NCI-H1694 treated with DMSO at 0.1 percent for 48 hours (cell line): Measurements from ENCODE around the gene NUDT4B.
"Not testable (repeated sequence)": the region's sequence is repeated elsewhere in the genome, so short reads cannot be mapped to it uniquely, and the experiment has no call there.

Experiments
- DNase-seq: peaks from one replicate; lab custom pipeline; 2025; lab: John Stamatoyannopoulos, UW

Gene NUDT4B

DNA sequence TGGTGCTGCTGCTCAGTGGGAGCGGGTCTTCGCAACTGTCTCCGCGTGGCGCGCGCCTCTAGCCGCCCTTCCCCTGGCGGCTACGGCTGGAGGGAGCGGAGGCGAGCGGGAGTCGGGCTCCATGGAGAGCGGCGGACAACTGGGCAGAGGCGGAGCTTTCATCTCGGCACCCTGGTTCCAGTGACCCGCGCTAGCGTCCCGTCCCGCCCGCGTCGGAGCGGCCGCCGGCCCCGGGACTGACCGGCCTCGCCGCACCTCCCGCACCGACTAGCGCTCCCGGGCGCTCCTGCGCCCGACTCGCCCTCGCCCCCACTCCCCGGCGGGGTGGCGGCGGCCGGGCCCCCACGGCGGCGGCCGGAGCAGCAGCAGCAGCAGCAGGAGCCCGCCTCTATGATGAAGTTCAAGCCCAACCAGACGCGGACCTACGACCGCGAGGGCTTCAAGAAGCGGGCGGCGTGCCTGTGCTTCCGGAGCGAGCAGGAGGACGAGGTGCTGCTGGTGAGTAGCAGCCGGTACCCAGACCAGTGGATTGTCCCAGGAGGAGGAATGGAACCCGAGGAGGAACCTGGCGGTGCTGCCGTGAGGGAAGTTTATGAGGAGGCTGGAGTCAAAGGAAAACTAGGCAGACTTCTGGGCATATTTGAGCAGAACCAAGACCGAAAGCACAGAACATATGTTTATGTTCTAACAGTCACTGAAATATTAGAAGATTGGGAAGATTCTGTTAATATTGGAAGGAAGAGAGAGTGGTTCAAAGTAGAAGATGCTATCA lies at the start of gene NUDT4B:
Gene NUDT4B (plus strand): TSS at position 212 of the 772 bp plus-strand sequence. CDS start 179 bp downstream, at position 391.
- DNase-seq = not testable (repeated sequence)

DNA sequence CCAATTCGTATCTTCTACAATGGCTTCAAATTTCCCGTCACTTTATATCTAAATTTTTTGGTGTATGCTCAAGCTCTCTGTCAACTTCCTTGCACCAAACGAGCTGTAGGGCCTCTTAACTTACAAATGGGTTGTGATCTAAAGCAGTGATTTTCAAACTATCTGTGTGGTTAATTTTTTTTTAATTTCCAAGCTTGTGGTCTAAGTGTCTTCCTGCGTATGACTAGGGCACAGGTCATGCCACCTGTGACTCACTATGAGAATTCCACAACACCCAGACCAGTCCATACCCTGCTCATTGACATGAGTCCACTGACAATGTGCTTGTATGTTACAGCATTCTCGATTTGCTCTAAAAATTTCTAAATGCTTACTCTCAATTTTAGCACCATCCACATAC lies 49.2 kb upstream of the NUDT4B start:
- DNase-seq = not testable (repeated sequence)

DNA sequence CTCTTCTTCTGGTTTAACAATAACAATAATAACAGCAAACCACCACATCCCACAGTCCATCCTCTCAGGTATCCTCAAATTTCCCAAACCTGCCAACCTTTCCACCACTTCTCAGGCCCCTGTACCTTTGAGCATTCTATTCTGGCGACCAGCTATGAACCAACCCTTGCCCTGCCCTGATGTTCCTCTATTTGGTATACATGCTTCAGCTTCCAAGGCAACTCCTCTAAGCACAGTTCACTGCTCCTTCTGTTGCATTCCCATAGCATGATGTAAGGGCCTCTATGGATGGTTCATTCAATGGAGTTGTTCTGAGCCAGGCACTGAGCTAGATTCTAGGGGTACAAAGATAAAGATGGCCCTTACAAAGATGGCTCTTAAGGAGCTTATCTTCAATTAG lies 46.3 kb upstream of the NUDT4B start:
- not testable (repeated sequence) for DNase-seq

DNA sequence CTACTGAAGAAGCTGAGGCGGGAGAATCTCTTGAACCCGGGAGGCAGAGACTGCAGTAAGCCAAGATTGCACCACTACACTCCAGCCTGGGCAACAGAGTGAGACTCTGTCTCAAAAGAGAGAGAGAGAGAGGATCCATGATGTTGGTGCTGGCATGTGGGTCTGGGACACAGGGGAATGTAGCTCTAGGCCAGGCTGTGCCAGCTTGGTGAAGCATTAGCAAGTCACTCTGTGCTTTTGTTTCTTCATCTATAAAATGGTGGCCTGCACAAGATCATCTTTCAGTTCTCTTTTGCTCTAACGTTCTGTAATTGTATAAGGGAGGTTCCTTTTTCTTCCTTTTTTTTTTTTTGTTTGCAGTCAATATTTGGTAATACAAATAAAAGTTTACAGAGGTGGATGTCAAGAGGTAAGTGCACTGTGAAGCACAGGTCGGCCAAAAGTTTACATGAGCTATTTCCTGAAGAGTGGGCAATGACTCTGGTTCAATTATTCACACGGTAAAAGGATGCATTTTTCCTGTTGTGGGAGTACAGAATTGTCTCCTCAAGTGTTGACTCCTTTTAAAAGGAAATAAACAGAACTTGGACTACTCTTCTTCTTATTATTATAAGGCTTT lies 44.5 kb upstream of the NUDT4B start:
- DNase-seq = not testable (repeated sequence)

DNA sequence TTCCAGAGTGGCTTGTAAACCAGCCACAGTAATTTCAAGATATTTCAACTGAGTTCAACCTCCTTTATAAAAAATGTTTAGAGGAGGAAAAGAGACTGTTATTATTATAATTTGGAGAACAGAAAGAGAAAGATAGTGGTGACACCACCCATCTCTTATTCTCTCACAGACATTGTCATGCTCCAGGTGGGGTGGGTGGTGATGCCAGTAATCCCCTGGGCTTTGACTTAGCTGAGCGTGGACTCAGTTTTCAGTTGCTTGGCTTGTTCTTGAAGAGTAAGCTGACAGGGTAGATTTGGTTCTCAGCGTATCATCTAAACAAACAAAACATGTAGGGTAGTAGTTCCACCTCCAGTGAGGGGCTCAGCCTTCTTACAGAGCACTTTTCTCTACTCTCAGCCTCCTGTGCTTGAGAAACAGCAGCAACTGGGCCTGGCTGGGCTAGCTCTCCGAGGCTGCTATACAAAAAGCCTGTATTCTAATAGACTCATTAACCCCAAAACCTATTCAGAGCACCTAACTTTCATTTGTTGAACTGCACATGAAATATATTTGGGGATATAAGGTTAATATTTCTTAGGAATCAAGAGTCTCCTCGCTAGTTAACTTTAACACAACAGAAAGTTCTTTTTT lies 43.1 kb upstream of the NUDT4B start:
- not testable (repeated sequence) for DNase-seq

DNA sequence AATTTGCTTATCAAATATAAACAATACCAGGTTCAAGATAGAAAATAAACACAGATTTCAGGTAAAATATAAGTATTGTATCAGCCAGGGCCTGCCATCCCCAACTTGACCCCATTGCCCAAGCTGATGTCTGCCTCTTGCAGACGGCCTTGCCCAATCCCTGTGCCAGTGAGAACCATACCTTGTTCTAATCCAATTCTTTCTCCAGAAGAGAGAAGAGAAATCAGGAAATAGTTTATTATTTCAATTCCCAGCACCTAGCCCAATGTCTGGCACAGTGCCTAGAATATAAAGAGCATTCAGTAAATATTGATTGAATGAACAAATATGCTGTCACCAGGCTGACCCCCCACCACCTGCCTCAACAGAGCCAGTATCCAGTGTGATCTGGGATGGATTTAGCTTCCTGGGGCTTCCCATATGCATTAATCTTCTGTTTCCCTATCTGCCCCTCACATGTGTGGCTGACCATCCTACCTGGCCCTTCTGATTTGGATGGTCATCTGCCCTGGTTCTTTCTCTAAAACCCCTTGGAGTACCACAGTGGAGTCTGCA lies 39.7 kb upstream of the NUDT4B start:
- DNase-seq = not testable (repeated sequence)

DNA sequence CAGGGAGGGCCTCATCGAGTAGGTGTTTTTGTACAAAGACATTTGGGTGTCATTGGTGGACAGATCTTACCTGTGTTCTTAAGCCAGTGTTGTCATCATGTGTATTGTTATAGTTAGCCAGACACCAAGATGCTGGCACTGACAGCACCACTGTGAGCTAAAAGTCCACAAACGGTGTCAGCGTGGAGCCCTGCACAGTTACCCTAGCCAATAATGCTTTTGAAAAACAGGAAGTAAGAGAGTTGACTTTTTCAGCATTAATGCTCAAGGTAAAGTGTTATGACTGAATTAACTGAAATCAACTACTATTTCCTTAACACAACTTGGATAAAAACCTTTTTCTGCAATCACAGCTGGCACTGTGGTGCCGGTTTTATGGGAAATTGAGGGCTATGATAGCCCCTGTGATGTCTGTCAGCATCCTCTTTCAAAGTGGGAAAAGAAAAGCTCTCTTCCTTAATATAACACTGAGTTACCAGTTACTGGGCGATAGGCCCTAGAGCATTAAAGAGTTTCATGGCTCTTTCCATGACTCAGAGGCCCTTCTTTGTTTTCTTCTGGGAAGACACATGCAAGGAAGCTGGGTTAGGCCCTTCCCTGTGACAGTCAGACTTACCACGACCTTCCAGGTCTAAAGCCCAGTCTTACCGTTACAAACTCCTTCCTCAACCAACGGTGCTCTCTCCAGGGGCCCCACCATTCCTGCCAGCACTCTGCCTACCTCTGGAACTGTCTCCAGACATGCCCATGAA lies 37.6 kb upstream of the NUDT4B start:
- DNase-seq = not testable (repeated sequence)

DNA sequence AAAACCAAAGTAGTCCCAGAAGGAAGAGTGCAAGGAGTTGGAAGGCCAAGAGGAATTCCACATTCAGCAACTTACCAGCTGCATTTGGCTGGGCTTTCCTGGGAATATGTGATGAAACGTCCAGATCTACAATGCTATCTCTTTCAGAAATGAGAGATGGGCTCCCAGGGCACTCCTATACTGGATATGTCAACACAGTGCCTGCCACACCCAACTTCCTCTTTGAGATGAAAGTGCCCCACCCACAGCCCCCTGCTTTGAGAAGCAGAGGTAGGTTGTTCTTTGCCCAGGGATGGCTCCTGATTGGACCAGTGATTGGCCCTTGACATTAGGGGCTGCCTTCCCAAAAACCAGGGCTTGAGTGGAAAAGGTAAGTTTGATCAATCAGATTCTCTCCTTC lies 36.2 kb upstream of the NUDT4B start:
- DNase-seq = not testable (repeated sequence)

DNA sequence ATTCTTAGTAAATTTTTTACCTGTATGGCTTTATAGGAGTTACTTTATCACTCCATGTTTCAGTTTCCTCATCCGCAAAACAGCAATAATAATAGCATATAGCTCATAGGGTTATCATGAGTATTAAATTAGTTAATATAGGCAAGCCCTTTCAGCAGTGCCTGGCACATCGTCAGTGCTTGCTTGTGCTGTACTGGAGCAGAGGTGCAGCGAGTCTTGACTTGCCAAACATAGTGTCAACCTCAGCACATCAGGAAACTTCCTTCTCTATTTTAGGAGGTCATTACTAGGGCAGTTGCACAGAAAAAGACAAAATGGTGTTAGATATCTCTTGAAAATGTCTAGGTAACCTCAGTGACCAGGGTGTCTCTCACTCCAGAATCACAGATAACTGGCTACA lies 33.1 kb upstream of the NUDT4B start:
- not testable (repeated sequence) for DNase-seq

GRCh38 chr1:148716966-148717520 lies 31.5 kb upstream of the NUDT4B start:
- not testable (repeated sequence) for DNase-seq

DNA sequence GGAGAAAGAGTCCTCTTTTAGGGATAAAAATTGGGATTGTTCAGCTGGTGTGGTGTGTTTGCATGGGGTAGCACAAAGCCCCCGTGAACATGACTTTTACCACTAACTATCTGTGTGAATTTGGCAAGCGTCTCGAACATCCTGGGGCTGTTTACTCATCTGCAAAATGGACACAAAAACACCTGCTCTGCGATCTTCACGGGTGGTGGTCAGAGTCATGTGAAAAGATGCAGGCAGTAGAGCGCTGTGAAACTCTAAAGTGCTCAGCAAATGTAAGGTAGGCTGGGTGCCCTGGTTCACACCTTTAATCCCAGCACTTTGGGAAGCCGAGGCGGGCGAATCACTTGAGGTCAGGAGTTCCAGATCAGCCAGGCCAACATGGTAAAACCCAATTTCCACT lies 27.7 kb upstream of the NUDT4B start:
- not testable (repeated sequence) for DNase-seq

- DNase-seq = not testable (repeated sequence)
Measured at GRCh38 chr1:148722758-148723157, 25.8 kb upstream of the NUDT4B start.

GRCh38 chr1:148723515-148723914 lies 25.1 kb upstream of the NUDT4B start:
- DNase-seq = not testable (repeated sequence)

DNA sequence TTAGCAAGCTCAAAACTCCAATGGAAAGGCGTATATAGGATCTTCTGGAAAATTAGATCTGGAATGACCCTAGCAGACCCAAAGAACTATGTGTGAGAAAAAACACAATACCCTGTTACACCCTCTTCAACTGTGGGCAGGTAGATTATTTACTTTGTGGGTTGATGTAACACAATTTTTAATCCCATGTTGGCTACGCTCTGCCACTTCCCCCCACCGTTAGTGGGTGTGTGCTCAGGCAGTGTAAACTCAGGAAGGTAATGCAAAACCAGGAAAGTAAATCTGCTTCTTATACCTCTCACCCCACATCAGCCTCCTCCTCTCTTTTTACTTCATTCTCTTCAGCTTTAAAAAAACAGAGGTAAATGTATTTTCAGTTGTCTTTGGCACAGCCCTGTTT lies 23.7 kb upstream of the NUDT4B start:
- DNase-seq = not testable (repeated sequence)

- not testable (repeated sequence) for DNase-seq
Measured at GRCh38 chr1:148727862-148728261, 20.7 kb upstream of the NUDT4B start.

GRCh38 chr1:148729128-148729527 lies 19.4 kb upstream of the NUDT4B start:
- DNase-seq = not testable (repeated sequence)

- DNase-seq = not testable (repeated sequence)
Measured at GRCh38 chr1:148729541-148729940, 19.0 kb upstream of the NUDT4B start.

DNA sequence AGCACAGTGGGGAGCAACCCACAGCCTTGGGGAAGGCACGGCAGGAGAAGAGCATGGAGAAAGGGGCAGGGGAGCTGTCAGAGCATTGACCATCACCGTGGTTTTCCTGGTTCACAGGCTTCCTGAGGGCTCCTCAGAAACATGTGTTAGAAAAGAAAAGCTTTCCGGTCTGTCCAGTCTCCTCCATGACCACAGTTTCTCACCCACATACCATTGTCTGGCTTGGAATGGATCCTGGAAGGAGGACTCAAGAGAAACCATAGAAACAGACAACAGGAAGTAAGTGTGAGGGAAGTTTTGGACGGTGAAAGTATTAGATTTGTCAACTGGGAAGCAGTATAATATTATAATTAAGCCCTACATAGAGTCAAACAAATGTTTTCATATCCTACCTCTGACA lies 16.3 kb upstream of the NUDT4B start:
- DNase-seq = not testable (repeated sequence)

DNA sequence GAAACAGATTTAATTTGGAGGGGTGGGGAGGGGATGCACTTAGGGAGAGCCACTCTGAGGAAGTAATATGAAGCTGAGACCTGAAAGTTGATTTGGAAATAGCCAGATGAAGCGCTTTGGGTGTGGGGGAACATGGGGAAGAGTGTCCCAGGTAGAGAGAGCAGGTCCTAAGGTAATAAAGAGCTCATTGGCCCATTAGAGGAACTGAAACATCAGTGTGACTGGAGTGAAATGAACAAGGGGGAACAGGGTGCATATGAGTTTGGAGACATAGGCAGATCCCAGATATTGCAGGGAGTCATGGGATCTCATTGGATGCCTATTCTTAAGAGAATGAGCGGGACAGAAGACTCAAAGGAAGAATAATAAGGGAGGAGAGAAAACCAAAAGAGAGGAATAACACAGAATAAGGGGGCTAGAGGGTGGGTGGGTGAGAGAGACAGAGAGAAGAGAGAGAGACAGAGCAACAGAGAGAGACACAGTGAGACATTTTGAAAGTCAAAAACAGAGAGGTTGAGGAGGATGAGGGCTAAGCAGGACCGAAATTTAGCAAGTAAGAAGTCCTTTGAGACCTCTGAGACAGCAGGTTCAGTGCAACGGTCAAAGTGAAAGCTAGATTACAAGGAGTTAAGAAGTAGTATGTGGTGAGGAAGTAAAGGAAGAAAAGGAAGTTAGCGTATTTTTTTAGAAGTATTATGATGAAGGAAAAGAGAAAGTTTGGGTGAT lies 14.8 kb upstream of the NUDT4B start:
- DNase-seq = not testable (repeated sequence)

GRCh38 chr1:148734311-148734662 lies 14.3 kb upstream of the NUDT4B start:
- not testable (repeated sequence) for DNase-seq

- DNase-seq = not testable (repeated sequence)
Measured at GRCh38 chr1:148735538-148735937, 13.0 kb upstream of the NUDT4B start.
